HEK293 (cell line): Measurements from ENCODE around the gene MCRIP1.

Experiments
- ZNF837 ChIP-seq: fragments of 450-650 bp; formaldehyde crosslinking; IDR thresholded peaks from 2 replicates; pipeline ENCODE4 v1.5.1; 2016; ENCODE audit warnings: missing biosample characterization, missing genetic modification characterization
- TF ChIP-seq, protein P1 (sequence below): fragments of 450-650 bp; formaldehyde crosslinking; IDR thresholded peaks from 2 replicates; pipeline ENCODE4 v1.5.1; 2016; ENCODE audit warnings: missing biosample characterization, missing genetic modification characterization

DNA sequence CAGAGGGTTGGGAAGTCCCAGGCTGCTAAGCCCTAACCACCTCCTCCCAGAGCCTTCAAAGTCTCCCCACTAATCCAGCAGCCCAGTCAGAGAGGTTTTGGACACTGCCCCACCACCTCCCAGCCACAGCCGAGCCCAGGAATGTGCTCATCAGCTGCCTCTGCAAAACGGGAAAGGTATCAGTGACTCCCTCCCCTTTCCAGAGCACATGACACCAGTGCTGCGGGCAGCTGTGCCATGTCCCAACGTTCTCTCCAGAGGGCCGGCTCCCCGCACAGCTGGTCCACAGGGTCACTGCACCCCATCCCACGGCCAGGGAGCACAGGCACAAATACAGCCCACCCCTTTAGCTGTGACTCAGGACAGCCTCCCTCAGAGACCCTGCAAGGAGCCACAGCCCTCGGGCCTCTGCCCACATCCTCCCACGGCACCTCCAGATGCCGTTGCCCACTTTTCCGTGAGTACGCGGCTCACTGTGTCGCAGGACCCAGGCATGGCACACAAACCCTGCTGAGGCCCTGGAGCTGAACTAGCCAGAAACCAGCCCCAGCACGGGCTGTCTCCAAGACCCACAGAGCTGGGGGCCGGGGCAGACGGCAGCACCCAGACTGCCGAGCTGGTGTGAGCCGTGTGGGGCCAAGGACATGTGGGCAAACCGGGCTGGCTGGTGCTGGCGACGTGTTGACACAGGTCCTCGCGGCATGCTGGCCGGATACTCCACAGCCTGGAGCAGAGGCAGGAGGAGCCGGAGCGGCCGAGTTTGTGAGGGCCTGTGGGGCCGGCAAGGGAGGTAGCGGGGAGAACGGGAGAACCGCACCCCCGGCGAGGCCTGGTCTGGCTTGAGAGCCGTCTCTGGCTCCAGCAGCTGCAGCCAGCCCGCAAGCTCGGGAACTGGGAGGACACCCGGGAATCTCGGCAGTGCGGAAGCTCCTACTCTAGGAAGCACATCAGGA, 8.0 kb upstream of the MCRIP1 start:
- TF ChIP-seq ZNF837 (tag by site-specific recombination) = no peak
- TF ChIP-seq, protein P1, sequence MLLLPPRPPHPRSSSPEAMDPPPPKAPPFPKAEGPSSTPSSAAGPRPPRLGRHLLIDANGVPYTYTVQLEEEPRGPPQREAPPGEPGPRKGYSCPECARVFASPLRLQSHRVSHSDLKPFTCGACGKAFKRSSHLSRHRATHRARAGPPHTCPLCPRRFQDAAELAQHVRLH (tag by site-specific recombination) = no peak
